Measurements from ENCODE around the gene ERFE.
"Not testable (repeated sequence)": the region's sequence is repeated elsewhere in the genome, so short reads cannot be mapped to it uniquely, and the experiment has no call there.

ERFE gene, protein sequence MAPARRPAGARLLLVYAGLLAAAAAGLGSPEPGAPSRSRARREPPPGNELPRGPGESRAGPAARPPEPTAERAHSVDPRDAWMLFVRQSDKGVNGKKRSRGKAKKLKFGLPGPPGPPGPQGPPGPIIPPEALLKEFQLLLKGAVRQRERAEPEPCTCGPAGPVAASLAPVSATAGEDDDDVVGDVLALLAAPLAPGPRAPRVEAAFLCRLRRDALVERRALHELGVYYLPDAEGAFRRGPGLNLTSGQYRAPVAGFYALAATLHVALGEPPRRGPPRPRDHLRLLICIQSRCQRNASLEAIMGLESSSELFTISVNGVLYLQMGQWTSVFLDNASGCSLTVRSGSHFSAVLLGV

GRCh38 chr2:238158509-238159070 lies at the start of gene ERFE:
TSS of gene ERFE (plus strand) at chr2:238158970. CDS start at chr2:238159008, 38 bp downstream.
- ATAC-seq = peak; percentile 54 to 60

- ATAC-seq = no peak
Measured at GRCh38 chr2:238113611-238114010, 45.2 kb upstream of the ERFE start.

GRCh38 chr2:238114331-238114841 lies 44.4 kb upstream of the ERFE start:
- no peak for ATAC-seq

DNA sequence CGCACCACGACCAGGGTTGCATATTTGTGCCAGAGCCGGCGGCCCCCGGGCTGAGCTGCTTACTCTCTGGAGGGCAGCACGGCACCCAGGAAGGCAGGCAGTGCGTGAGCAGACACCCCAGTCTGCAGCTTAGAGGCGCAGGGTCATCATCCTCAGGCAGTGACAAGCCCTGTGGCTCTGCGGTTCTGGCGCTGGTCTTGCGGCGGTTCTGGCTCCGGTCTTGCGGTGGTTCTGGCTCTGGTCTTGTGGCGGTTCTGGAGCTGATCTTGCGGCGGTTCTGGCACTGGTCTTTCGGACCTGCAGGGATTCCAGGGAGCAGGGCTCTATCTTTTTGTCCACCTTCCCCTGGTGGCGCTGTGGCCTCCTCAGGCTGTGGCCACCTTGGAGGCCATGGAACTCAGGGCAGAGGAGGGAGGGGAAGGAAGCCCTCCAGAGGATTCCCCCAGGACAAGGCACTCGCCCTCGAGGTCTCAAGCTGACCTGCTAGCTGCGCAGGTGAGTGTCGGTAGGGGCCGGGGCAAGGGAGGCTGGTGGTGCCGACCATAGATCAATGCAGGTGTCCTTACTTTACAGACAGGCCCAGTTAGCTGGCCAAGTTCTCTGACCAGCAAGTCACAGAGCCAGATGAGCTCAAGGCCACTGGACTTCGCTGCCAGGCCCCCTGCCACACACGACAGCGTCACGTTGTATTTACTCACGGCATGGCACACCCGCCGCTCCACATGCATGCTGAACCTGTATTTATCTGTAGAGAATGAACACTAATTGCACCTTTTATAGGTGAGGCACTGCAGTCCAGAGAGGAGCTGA lies 43.7 kb upstream of the ERFE start:
- no peak for ATAC-seq

- ATAC-seq = not testable (repeated sequence)
Measured at GRCh38 chr2:238115709-238116108, 43.1 kb upstream of the ERFE start.

- no peak for ATAC-seq
Measured at GRCh38 chr2:238116298-238117198, 42.2 kb upstream of the ERFE start.

DNA sequence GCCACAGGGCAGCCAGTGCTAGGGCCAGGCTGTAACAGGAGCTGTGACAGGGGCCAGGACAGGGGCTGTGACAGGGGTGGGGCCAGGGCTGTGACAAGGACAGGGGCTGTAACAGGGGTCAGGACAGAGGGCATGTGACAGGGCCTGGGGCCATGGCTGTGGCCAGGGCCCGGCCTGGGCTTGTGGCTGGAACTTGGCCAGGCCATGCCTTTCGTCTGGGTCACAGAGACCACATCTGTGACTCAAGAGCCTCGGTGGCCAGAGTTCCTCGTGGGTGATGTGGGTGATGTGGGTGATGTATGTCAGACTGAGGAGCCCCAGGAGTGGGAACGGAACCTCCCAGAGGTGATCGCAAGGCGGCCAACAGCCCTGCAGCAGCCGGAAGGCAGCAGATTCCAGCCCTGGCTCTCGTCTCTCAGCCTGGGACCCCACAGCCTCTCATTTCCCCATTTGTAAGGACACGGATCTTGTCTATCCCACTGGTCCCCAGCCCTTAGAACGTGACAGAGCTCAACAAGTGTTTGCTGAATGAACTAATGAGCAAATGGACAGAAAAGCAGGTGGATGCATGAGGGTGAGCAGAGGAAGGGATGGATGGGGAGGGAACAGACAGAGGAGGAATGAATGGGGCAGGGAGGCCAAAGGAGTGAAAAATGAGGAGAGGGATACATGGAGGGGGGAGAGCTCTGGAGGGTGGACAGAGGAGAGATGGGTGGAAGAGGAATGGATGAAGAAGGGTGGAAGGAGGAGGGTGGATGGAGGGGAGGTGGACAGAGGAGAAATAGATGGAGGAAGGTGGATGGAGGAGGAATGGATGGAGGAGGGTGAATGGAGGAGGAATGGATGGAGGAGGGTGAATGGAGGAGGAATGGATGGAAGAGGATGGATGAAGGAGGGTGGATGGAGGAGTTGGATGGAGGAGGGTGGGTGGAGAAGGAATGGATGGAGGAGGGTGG lies 41.3 kb upstream of the ERFE start:
- no peak for ATAC-seq

DNA sequence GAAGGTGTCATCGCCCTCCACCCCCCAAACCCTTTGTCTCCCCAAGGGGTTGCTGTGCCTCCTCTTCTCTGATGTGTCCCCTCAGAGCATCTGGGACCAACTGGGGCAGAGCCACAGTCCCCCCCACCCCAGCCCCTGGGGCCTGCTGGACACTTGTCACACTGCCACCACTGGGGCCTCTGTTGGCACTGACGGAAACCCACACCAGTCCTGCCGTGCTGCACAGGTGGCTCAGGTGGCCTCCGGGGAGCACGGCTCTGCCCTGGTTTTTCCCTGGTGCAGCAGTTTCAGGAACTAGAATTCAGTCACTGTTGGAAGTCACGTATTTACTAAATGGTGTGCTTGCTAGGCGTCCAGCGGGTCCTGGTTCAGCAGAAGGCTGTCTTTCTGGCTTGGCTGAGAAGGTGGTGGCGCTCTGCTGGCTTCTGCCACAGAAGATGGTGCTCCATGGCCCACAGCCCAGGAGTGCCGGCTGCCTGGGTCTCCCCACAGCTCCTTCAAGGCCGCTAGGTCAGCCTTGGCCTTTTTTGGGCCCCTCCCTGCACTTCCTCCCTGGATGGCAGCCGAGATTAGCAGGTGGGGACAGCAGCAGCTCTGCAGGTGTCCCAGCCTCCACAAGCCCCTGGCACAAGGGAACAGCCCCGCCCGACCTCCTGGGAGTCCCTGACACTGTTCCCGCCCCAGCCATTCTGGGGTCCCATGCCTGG lies 38.9 kb upstream of the ERFE start:
- ATAC-seq = no peak

DNA sequence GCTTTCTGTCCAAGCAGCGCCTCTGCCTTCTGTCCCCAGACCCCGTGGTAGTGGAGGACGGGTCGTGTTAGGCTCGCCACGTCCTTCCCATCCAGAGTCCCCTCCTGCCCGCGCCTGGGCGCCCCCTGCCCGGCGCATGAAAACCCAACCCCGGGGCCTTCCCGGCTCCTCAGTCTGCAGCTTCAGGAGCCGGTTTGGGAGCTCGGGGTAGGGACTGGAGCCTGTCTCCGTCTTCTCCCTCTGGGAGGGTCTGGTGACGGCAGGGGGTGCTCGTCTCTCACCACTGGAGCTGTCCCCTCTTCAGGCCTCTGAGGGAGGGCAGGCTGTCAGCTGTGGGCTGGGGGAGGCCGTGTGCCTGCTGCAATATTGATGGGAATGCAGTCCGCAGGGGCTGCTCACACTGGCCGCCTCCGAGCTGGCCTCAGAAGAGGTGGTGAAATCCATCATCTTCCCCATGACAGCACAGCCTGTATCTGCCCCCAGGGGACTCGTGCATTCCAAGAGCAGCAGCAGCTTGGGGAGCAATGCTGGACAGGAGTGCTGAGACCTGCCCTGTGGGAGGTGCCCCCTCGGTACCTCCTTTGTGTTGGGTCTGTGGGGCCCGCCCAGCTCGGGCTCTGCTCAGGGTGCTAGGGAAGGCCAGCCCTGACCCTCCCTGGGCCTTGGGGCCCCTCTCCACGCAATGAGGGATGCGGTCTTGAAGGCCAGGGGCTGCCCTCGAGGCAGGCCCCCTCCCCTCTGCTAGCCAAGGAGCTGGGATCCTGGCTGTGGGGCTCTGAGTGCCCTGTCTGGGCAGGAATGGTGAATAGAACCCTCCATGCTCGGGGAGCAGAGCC lies 38.1 kb upstream of the ERFE start:
- no peak for ATAC-seq

DNA sequence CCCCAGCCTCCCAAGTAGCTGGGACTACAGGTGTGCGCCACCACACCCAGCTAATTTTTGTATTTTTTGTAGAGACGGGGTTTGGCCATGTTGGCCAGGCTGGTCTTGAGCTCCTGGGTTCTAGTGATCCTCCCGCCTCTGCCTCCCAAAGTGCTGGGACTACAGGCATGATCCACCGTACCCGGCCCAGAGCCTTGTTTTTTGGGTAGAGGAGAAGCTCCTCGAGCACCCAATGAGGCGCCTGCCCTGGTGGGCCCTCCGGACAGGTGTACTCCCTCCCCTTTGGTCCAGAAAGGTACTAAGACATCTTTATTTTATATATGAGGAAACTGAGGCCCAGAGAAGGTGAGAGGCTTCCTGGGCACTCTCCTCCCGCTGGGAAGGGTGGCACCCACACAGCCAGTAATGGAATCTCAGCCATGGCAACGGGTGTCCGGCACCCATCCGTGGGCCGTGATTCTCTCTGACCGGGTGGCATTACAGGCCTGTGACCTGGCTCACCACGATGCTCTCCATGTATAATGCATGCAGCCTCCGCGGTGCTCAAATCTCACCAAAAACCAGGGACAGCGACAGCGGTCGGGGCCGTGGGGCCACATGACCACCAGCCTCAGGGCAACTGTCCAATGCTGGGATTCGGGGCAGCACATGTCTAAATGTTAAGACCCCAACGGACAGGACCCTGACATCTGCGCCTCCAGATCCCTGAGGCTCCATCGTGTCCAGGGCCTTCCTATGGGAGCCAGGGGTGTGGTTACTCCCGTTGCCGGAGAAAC lies 37.1 kb upstream of the ERFE start:
- no peak for ATAC-seq

GRCh38 chr2:238122287-238123217 lies 36.2 kb upstream of the ERFE start:
- no peak for ATAC-seq

DNA sequence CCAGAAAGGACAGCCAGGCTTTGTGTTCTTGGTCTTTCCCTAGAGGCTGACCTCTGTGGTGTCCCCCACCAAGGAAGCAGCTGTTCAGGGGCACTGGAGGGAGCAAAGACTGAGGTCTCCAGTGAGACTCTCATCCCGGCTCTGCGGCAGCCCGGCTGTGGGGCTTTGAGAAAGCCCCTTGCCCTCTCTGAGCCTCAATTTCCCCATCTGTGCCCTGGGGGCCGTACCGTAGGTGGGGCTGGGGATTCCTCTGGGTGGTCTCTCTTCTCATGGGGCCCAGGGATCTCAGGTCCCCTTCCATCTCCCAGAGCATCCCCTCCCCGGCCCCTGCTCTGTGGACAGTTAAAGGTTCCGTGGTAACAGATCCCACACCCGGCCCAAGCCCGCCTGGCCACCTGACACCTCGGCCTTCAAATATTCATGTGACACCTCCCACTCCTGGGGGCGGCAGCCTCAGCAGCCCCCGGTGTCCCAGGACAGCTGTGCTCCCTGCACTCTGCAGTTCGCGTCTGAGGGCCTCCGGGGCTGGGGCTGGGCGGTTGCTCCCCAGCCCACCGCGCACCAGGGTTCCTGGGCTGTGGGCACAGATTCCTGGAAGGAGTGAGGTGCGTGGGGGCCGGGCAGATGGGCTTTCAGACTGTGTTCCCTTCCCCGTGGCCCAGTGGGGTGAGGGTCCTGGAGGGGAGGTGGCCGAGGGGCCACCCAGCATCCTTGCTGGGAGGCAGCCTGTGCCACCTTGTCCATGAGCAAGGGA lies 35.4 kb upstream of the ERFE start:
- no peak for ATAC-seq

GRCh38 chr2:238123991-238124470 lies 34.7 kb upstream of the ERFE start:
- no peak for ATAC-seq

- no peak for ATAC-seq
Measured at GRCh38 chr2:238124488-238125126, 34.2 kb upstream of the ERFE start.

- no peak for ATAC-seq
Measured at GRCh38 chr2:238125127-238125885, 33.5 kb upstream of the ERFE start.

Measured in activated CD4-positive, CD25-positive, alpha-beta regulatory T cell treated with anti-CD3 and anti-CD28 coated beads, Interleukin-2, amount 50 U/mL, for 24 hours (primary cell).